ENCODE measurements around the gene CSNK1G1. TPM values are rescaled to one million over a fixed set of nuclear protein-coding genes. Genes with fewer than 3 reads are reported as not detected.

The CSNK1G1 gene
- total RNA-seq, 1 experiment from 2014 or later = 19.6 TPM

- no peak overlapping the region for H3K4me3 ChIP-seq
- no peaks in the 10 kb centered on the region for H3K27me3 ChIP-seq (ENCODE audit: insufficient read depth, low read depth)
- no peaks in the 10 kb centered on the region for H3K9me3 ChIP-seq (ENCODE audit: insufficient read depth, low read depth)
- H3K27ac ChIP-seq = no peak overlapping the region
- no peak overlapping the region for H3K4me2 ChIP-seq
- no peaks in the 10 kb centered on the region for H3K4me1 ChIP-seq (replicated peaks; ENCODE audit: insufficient read depth)
- H3F3A ChIP-seq (ENCODE audit: insufficient read depth, low read depth) = no peaks in the 10 kb centered on the region
- no TSS peak for BruUV-seq (replicated peaks)
- ChIA-PET CTCF (no interaction called here), POLR2A (ENCODE audit: unreplicated experiment) (no interaction called here)
- no peaks in the 10 kb centered on the region for H3K36me3 ChIP-seq (ENCODE audit: low read depth)
- TF ChIP-seq CTCF (conservative IDR thresholded peaks at IDR 0.05) (no peak), EZH2 (IDR thresholded peaks at IDR 0.05; ENCODE audit: low read depth) (no peak)
- H4K20me1 ChIP-seq (ENCODE audit: insufficient read depth) = no peaks in the 10 kb centered on the region
- no peak overlapping the region for H2AFZ ChIP-seq
- H3K9me2 ChIP-seq (ENCODE audit: insufficient read depth) = no peaks in the 10 kb centered on the region
- DNase-seq = no peak
- no peaks in the 10 kb centered on the region for H3K79me2 ChIP-seq (ENCODE audit: low read depth)
- intact Hi-C loops (cut with micrococcal nuclease; ENCODE audit: unreplicated experiment) = no loop called here
These were observed 212.7 kb downstream of the CSNK1G1 start for GRCh38 chr15:64143276-64143675.

- CTCF ChIA-PET = no interaction called here
- H2AFZ ChIP-seq = no peak overlapping the region
- intact Hi-C loops (cut with micrococcal nuclease; ENCODE audit: unreplicated experiment) = no loop called here
- no TSS peak for BruUV-seq (replicated peaks)
- no peaks in the 10 kb centered on the region for H3K9me2 ChIP-seq (ENCODE audit: insufficient read depth)
- DNase-seq = no peak
- no peaks in the 10 kb centered on the region for H3K4me1 ChIP-seq (replicated peaks; ENCODE audit: insufficient read depth)
- no peaks in the 10 kb centered on the region for H3F3A ChIP-seq (ENCODE audit: insufficient read depth, low read depth)
- H3K36me3 ChIP-seq (ENCODE audit: low read depth) = no peaks in the 10 kb centered on the region
- no peaks in the 10 kb centered on the region for H3K27me3 ChIP-seq (ENCODE audit: insufficient read depth, low read depth)
- POLR2A ChIA-PET (ENCODE audit: unreplicated experiment) = interaction anchor here (0.6 kb wide), 1 partner anchor 509 kb away, joined by 4 read pairs; no protein-coding TSS in a partner anchor
- no peaks in the 10 kb centered on the region for H3K79me2 ChIP-seq (ENCODE audit: low read depth)
- H3K4me2 ChIP-seq = no peak overlapping the region
- TF ChIP-seq CTCF (conservative IDR thresholded peaks at IDR 0.05) (no peak), EZH2 (IDR thresholded peaks at IDR 0.05; ENCODE audit: low read depth) (no peak)
- no peak overlapping the region for H3K27ac ChIP-seq
- no peaks in the 10 kb centered on the region for H4K20me1 ChIP-seq (ENCODE audit: insufficient read depth)
- no peaks in the 10 kb centered on the region for H3K9me3 ChIP-seq (ENCODE audit: insufficient read depth, low read depth)
- no peak overlapping the region for H3K4me3 ChIP-seq
These were observed 214.0 kb downstream of the CSNK1G1 start for GRCh38 chr15:64141798-64142512.

- Histone ChIP-seq H3K9me3 (ENCODE audit: insufficient read depth, low read depth) (no peaks in the 10 kb centered on the region), H2AFZ (no peak overlapping the region), H3K9me2 (ENCODE audit: insufficient read depth) (no peaks in the 10 kb centered on the region), H3K4me1 (replicated peaks; ENCODE audit: insufficient read depth) (no peaks in the 10 kb centered on the region), H4K20me1 (ENCODE audit: insufficient read depth) (no peaks in the 10 kb centered on the region), H3F3A (ENCODE audit: insufficient read depth, low read depth) (no peaks in the 10 kb centered on the region), H3K79me2 (ENCODE audit: low read depth) (no peaks in the 10 kb centered on the region), H3K4me3 (no peak overlapping the region), H3K4me2 (no peak overlapping the region), H3K27ac (no peak overlapping the region), H3K27me3 (ENCODE audit: insufficient read depth, low read depth) (no peaks in the 10 kb centered on the region), H3K36me3 (ENCODE audit: low read depth) (no peaks in the 10 kb centered on the region)
- POLR2A ChIA-PET (ENCODE audit: unreplicated experiment) = no interaction called here
- no peak for DNase-seq
- CTCF ChIA-PET = interaction anchor here (0.5 kb wide), 1 partner anchor 92 kb away, joined by 3 read pairs; no protein-coding TSS in a partner anchor
- no TSS peak for BruUV-seq (replicated peaks)
- TF ChIP-seq CTCF (conservative IDR thresholded peaks at IDR 0.05) (no peak), EZH2 (IDR thresholded peaks at IDR 0.05; ENCODE audit: low read depth) (no peak)
- intact Hi-C loops (cut with micrococcal nuclease; ENCODE audit: unreplicated experiment) = no loop called here
These were observed 217.5 kb downstream of the CSNK1G1 start for GRCh38 chr15:64138331-64138941.
